ENCODE data around the gene PLXNA1.

Gene PLXNA1

DNA sequence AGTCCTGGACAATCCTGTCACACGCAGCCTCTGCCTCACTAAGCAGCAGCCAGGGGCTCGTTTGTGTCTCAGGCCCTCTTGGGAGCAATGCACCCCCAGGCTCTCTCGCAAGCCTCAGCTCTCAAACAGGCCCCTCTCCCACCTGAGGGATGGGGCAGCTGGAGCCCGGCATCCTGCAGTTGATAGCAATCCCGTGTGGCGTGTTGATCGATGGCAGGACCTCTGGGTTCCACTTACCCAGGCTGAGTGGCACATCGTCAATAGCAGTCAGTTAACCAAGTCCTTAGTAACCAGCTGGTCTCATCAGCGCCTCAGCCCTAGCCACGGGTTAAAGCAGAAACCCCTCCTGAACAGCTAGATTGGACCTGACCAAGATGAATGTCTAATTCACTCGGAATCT, 36.5 kb upstream of the PLXNA1 start:
- H3K4me3 Mint-ChIP-seq, result no peak overlapping the region
- DNase-seq, result no peak
- no peaks in the 10 kb centered on the region for H3K9me3 Mint-ChIP-seq
- ATAC-seq, result no peak
- H3K27me3 Mint-ChIP-seq, result no peaks in the 10 kb centered on the region
- H3K4me1 Mint-ChIP-seq, result peaks cover 12% of the 10 kb centered on the region
- no peak overlapping the region for H3K27ac Mint-ChIP-seq

DNA sequence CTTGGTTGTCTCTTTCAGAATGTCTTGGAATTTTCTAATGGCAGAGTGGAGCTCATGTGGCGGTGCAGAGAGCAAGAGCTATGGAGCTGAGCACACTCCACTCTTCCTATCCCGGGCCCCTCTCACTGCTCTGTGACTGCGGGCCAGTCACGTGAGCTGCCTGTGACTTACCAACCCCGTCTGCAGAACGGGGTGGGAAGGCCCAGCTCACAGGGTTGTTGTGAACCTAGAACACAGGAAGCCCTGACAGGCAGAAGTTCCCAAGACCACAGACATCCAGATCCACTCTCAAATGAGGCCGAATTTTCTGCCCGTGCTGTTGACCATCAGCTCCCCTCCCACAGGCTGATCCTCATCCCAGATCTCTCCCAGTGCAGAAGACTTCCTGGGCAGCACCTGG, 35.5 kb upstream of the PLXNA1 start:
- H3K4me1 Mint-ChIP-seq, result peaks cover 12% of the 10 kb centered on the region
- no peak overlapping the region for H3K27ac Mint-ChIP-seq
- no peak overlapping the region for H3K4me3 Mint-ChIP-seq
- DNase-seq (no peak), ATAC-seq (no peak)
- H3K9me3 Mint-ChIP-seq, result no peaks in the 10 kb centered on the region
- no peaks in the 10 kb centered on the region for H3K27me3 Mint-ChIP-seq

GRCh38 chr3:126948980-126949535, 33.9 kb upstream of the PLXNA1 start:
- Mint-ChIP-seq H3K4me1 (peaks cover 12% of the 10 kb centered on the region), H3K4me3 (no peak overlapping the region), H3K27me3 (no peaks in the 10 kb centered on the region), H3K9me3 (no peaks in the 10 kb centered on the region), H3K27ac (no peak overlapping the region)
- no peak for ATAC-seq
- DNase-seq, result no peak

DNA sequence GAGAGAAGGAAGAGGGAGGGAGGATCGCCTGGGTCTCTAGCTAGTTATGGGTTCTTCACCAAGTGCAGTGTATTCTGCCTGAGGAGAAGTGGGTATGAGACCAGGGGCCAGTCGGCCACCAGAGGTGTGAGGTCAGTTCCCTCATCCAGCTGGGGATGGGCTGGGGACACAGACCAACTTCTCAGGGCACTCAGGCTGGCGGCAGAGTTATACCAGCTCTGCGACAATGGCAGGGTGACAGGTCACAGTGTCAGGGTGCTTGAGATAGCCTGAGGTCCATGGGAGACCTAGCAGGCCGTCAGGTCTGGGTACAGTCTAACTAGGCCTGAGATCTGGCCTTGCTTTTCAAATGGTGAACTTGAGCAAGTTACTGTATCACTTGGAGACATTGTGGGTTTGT, 31.4 kb upstream of the PLXNA1 start:
- Mint-ChIP-seq H3K9me3 (no peaks in the 10 kb centered on the region), H3K27ac (no peak overlapping the region), H3K4me1 (peaks cover 7% of the 10 kb centered on the region), H3K27me3 (no peaks in the 10 kb centered on the region), H3K4me3 (no peak overlapping the region)
- ATAC-seq (no peak), DNase-seq (no peak)

- ATAC-seq (no peak), DNase-seq (no peak)
- Mint-ChIP-seq H3K4me1 (peaks cover 1% of the 10 kb centered on the region), H3K9me3 (no peaks in the 10 kb centered on the region), H3K4me3 (no peak overlapping the region), H3K27ac (no peak overlapping the region), H3K27me3 (no peaks in the 10 kb centered on the region)
Measured at GRCh38 chr3:126952261-126952982, 30.5 kb upstream of the PLXNA1 start.

DNA sequence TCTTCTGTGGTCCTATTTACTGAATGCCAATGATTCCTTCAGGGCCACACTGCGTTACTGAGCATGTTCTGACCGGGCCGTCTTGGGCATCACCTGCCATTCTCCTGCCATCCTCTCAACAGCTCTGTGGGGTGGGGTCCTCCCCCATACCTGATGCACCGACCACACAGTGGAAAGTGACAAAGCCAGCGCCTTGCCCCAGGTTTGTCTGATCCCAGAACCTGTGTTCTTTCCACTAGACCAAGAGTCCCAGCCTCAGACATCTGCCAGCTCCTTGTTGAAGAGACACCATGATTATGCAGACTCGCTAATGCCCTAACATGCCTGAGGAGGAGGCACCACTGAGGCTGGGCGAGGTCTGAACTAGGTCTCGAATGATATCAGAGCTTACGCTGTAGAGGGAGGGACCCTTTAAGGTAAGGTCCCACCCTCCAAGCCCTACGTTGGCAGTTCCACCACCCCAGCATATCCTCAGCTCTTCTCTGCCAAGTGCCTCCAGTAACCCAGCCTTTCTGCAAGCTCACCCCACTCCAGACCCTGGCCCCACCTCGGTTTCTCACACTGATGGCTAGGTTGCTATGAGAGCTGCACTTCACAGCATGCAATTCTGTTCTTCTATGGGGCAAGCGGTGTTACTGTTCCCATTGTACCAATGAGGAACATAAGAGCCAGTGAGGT, 29.8 kb upstream of the PLXNA1 start:
- H3K4me3 Mint-ChIP-seq, result no peak overlapping the region
- no peak overlapping the region for H3K27ac Mint-ChIP-seq
- DNase-seq, result no peak
- no peak for ATAC-seq
- no peaks in the 10 kb centered on the region for H3K9me3 Mint-ChIP-seq
- no peaks in the 10 kb centered on the region for H3K4me1 Mint-ChIP-seq
- H3K27me3 Mint-ChIP-seq, result no peaks in the 10 kb centered on the region

DNA sequence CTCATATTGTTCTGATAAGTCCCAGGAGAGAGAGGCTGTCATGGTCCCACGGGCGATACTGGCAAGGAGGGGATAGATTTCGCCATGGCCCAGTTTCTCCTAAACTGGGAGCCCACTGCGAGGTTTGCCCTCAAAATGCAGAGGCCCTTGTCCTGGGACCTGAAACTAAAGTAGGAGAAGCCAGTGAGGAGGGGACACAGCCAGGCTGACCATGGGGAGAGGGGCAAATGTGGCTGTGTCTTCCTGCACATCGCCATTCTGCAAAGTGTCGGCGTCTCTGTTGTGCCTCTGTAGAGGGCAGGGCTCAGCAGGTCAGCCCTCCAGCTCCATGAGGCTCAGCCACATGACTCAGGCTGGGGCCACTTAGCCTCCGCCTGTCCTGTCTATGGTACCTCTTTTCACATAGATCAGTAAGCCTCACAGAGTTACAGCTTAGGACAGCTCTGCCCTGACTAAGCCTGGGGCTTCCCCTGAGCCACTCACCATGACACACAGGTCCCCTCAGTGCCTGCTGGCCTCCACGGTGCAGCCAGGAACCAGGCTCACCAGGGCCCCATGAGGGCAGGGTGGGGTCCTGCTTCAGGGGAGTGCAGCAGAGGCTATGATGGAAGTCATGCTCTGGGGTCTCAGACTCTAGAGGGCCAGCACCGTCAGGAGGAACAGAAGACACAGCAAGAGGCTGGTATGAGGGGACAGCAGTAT, 28.6 kb upstream of the PLXNA1 start:
- H3K4me3 Mint-ChIP-seq, result no peak overlapping the region
- H3K27me3 Mint-ChIP-seq, result no peaks in the 10 kb centered on the region
- DNase-seq, result no peak
- no peaks in the 10 kb centered on the region for H3K4me1 Mint-ChIP-seq
- peak; percentile 57 for ATAC-seq
- no peak overlapping the region for H3K27ac Mint-ChIP-seq
- no peaks in the 10 kb centered on the region for H3K9me3 Mint-ChIP-seq

- DNase-seq (no peak), ATAC-seq (no peak)
- Mint-ChIP-seq H3K9me3 (no peaks in the 10 kb centered on the region), H3K4me1 (no peaks in the 10 kb centered on the region), H3K27me3 (no peaks in the 10 kb centered on the region), H3K27ac (no peak overlapping the region), H3K4me3 (no peak overlapping the region)
Measured at GRCh38 chr3:126955004-126955790, 27.7 kb upstream of the PLXNA1 start.

- no peaks in the 10 kb centered on the region for H3K27me3 Mint-ChIP-seq
- H3K27ac Mint-ChIP-seq, result no peak overlapping the region
- ATAC-seq (no peak), DNase-seq (no peak)
- no peaks in the 10 kb centered on the region for H3K4me1 Mint-ChIP-seq
- H3K4me3 Mint-ChIP-seq, result no peak overlapping the region
- H3K9me3 Mint-ChIP-seq, result no peaks in the 10 kb centered on the region
Measured at GRCh38 chr3:126956361-126956760, 26.6 kb upstream of the PLXNA1 start.

DNA sequence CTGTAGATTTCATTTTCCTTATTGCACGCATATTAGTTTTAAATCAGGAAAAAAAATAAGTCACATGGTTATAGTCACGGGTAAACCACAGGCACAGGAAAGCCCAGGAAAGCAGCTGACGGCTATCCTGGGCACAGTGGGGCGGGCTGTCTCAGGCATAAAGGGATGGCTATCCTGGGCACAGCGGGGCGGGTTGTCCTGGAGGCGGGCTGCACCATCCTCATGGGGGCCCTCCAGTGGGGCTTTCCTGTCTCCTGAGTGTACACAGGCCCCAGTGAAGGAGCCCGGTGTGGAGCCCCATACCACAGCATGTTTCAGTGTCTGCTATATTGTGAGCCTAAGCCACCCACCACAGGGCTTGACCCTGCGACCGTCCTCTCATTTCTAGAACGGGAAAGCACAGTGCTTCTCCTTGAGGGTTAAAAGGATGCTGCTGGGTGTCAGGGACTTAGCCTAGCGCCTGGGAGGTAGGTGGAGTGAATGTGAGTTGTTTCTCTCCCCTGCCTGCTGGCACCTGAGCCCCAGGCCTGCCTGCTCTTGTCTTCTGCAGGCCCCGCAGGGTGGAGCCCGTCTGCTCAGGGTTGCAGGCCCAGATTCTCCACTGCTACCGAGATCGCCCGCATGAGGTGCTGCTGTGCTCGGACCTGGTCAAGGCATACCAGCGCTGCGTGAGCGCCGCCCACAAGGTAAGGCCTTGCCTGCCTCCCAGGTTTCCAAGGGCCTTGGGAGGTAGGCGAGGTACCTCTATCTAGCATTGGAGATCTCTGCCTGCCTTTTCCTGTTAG, 25.9 kb upstream of the PLXNA1 start:
- ATAC-seq, result no peak
- H3K27me3 Mint-ChIP-seq, result no peaks in the 10 kb centered on the region
- no peaks in the 10 kb centered on the region for H3K4me1 Mint-ChIP-seq
- H3K9me3 Mint-ChIP-seq, result no peaks in the 10 kb centered on the region
- no peak overlapping the region for H3K4me3 Mint-ChIP-seq
- peak overlapping the region; percentile 46 to 65 for H3K27ac Mint-ChIP-seq
- no peak for DNase-seq

- Mint-ChIP-seq H3K27ac (peak overlapping the region in 1 of 2 donors; percentile 65), H3K27me3 (no peaks in the 10 kb centered on the region), H3K9me3 (no peaks in the 10 kb centered on the region), H3K4me1 (no peaks in the 10 kb centered on the region), H3K4me3 (no peak overlapping the region)
- DNase-seq (no peak), ATAC-seq (no peak)
Measured at GRCh38 chr3:126957776-126958637, 24.9 kb upstream of the PLXNA1 start.

DNA sequence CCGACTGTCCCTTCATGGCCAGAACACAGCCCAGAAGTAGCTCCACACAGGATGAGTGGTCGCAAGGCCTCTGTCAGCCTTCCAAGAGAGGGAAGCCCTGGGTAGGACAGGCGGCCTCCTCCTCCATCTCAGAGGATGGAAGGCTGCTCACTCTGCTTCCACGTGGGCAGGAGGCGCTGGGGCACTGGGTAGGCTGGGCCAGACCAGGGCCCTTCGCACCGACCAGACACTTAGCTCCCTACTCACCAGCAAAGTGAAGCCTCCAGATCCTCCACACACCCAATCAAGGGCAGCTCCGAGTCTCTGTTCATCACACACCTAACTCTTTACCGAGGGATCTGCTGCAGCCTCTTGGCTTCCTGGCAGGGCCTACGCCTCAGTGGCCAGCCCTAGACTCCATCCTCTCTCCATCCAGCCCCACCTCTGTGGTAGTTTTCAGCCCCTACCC, 24.3 kb upstream of the PLXNA1 start:
- Mint-ChIP-seq H3K9me3 (no peaks in the 10 kb centered on the region), H3K4me1 (no peaks in the 10 kb centered on the region), H3K4me3 (no peak overlapping the region), H3K27me3 (no peaks in the 10 kb centered on the region), H3K27ac (no peak overlapping the region)
- ATAC-seq (no peak), DNase-seq (no peak)

- Mint-ChIP-seq H3K4me1 (no peaks in the 10 kb centered on the region), H3K27me3 (no peaks in the 10 kb centered on the region), H3K4me3 (no peak overlapping the region), H3K9me3 (no peaks in the 10 kb centered on the region), H3K27ac (peak overlapping the region in 1 of 2 donors; percentile 63)
- ATAC-seq, result no peak
- DNase-seq, result no peak
Measured at GRCh38 chr3:126959136-126959920, 23.6 kb upstream of the PLXNA1 start.

Data from stimulated activated naive CD8-positive, alpha-beta T cell treated with anti-CD3 and anti-CD28 coated beads, Interleukin-15, amount 100 ng/mL, for 72 hours (primary cell).